ENCODE results near the gene BLMH. TPM values are rescaled to one million over a fixed set of nuclear protein-coding genes. Genes with fewer than 3 reads are reported as not detected.

Gene BLMH
- total and polyA plus RNA-seq, 8 donors: 11.8 to 24.6 (median 17.6) TPM

GRCh38 chr17:30237296-30238002 is 54.3 kb downstream of the BLMH start:
- Histone ChIP-seq H3K9me3 (no peaks in the 10 kb centered on the region), H3K36me3 (no peaks in the 10 kb centered on the region), H3K27me3 (no peaks in the 10 kb centered on the region), H3K4me1 (peaks cover 0 to 3% (median 0%) of the 10 kb centered on the region in 3 donors), H3K4me3 (no peak overlapping the region), H3K27ac (no peak overlapping the region)
- TF ChIP-seq CTCF (IDR thresholded peaks at IDR 0.05): no peak
- FAIRE-seq (no peak), DNase-seq (no peak), ATAC-seq (no peak)
- intact Hi-C loops (cut with DNase I): no loop called here
- 40 to 43% methylated on average over 19 to 21 of the region's 21 CpGs for WGBS, 2 donors

DNA sequence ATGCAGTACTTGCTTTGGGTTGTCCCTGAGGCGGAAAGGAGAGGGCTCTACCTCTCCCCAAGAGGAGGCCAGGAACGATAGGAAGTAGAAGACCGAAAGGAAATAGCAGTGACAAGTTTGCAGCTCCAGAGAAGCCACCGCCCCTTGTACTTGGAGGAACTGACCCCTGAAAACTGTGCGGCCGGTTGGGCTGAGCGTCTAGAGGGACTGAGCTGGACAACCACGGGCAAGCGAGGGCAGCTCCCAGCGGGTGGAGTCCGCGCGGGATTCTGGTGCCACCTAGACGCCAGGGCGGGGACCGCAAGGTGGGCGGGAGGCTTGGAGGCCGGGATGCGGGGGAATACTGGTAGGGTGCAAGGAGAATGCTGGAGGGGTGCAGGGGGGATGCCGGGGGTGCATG is 55.0 kb downstream of the BLMH start:
- peak; percentile 30 to 87 (median 62) for DNase-seq
- Histone ChIP-seq H3K4me3 (no peak overlapping the region), H3K4me1 (peaks cover 0 to 3% (median 0%) of the 10 kb centered on the region in 3 donors), H3K36me3 (no peaks in the 10 kb centered on the region), H3K27ac (no peak overlapping the region), H3K9me3 (no peaks in the 10 kb centered on the region), H3K27me3 (no peaks in the 10 kb centered on the region)
- FAIRE-seq: no peak
- intact Hi-C loops (cut with DNase I): no loop called here
- 8 to 9% methylated on average over 20 of the region's 20 CpGs for WGBS, 2 donors
- TF ChIP-seq CTCF (IDR thresholded peaks at IDR 0.05): no peak
- ATAC-seq: peak; percentile 75 to 87 (median 82)

GRCh38 chr17:30236297-30236624 is 55.5 kb downstream of the BLMH start:
- H3K9me3 ChIP-seq: no peaks in the 10 kb centered on the region
- H3K27ac ChIP-seq: no peak overlapping the region
- WGBS, 2 donors: 72 to 78% methylated on average over 10 of the region's 10 CpGs
- H3K4me3 ChIP-seq: peak overlapping the region in 2 of 4 donors; percentile 12 to 49
- peaks cover 0 to 3% (median 0%) of the 10 kb centered on the region in 3 donors for H3K4me1 ChIP-seq
- ATAC-seq: no peak
- intact Hi-C loops (cut with DNase I): no loop called here
- DNase-seq: no peak
- no peaks in the 10 kb centered on the region for H3K27me3 ChIP-seq
- FAIRE-seq: no peak
- TF ChIP-seq CTCF (IDR thresholded peaks at IDR 0.05): no peak
- no peaks in the 10 kb centered on the region for H3K36me3 ChIP-seq

- 8 to 9% methylated on average over 62 to 82 of the region's 82 CpGs for WGBS, 2 donors
- ATAC-seq: peak; percentile 24 to 49 (median 40)
- no peaks in the 10 kb centered on the region for H3K36me3 ChIP-seq
- TF ChIP-seq CTCF (IDR thresholded peaks at IDR 0.05): no peak
- peak in 1 of 6 donors; percentile 59 for DNase-seq
- no peaks in the 10 kb centered on the region for H3K9me3 ChIP-seq
- FAIRE-seq: no peak
- H3K4me3 ChIP-seq: peak within 1 kb of the TSS; percentile 3 to 49 (median 25)
- intact Hi-C loops (cut with DNase I): no loop called here
- H3K4me1 ChIP-seq: peaks cover 0 to 3% (median 0%) of the 10 kb centered on the region in 3 donors
- no peaks in the 10 kb centered on the region for H3K27me3 ChIP-seq
- no peak within 1 kb of the TSS for H3K27ac ChIP-seq
Measured at GRCh38 chr17:30235386-30236296, 56.1 kb downstream of the BLMH start, which contains the start of gene SLC6A4. SLC6A4 (minus strand) TSS chr17:30235697; CDS start chr17:30221958, 13,739 bp downstream.
